ENCODE results near the gene ACVR1B.

GRCh38 chr12:51977320-51977753 lies 25.8 kb downstream of the ACVR1B start:
- TF ChIP-seq CTCF (conservative IDR thresholded peaks at IDR 0.05) = no peak
- no peak for TF ChIP-seq EZH2 (IDR thresholded peaks at IDR 0.05; ENCODE audit: low read depth)

All from PC-9 (cell line).